Measurements from ENCODE around the gene LINGO3.

DNA sequence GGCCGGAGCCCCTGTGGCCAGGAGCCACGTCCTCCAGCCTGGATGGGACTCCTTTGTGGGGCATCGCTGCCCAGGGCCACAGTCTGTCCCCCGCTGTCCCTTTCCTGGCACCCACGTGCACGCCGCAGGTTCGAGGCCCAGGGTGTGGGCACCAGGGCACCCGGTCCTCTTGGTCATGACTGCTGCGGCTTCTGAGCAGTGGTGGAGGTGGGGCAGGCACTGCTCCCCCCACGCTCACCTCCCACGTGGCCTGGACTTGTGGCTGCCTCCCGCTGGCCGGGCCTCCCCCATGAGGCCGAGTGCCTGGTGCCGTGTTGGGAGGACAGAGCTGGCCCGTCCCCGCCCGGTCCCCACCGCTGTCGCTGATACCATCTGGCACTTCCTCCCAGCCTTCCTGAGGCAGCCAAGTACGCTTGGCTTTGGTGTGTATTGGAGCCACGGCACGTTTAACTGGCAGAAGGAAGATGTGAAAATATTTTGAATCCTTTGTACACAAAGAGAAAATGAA is 33.3 kb upstream of the LINGO3 start:
- TF ChIP-seq, protein P1, sequence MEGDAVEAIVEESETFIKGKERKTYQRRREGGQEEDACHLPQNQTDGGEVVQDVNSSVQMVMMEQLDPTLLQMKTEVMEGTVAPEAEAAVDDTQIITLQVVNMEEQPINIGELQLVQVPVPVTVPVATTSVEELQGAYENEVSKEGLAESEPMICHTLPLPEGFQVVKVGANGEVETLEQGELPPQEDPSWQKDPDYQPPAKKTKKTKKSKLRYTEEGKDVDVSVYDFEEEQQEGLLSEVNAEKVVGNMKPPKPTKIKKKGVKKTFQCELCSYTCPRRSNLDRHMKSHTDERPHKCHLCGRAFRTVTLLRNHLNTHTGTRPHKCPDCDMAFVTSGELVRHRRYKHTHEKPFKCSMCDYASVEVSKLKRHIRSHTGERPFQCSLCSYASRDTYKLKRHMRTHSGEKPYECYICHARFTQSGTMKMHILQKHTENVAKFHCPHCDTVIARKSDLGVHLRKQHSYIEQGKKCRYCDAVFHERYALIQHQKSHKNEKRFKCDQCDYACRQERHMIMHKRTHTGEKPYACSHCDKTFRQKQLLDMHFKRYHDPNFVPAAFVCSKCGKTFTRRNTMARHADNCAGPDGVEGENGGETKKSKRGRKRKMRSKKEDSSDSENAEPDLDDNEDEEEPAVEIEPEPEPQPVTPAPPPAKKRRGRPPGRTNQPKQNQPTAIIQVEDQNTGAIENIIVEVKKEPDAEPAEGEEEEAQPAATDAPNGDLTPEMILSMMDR (IDR thresholded peaks at IDR 0.05), result no peak
- TF ChIP-seq POLR2A (IDR thresholded peaks at IDR 0.05), result no peak

Measured in testis (tissue), 2 donors.